HepG2 (cell line): ENCODE data around the gene ARHGAP45. TPM values are rescaled to one million over a fixed set of nuclear protein-coding genes. Genes with fewer than 3 reads are reported as not detected.

Experiments used
- ATAC-seq: fragments of 200-7000 bp; cut with Tn5 transposase; 3 replicates; pipeline ENCODE4 v1.9.1; 2020; ENCODE audit warnings: mild to moderate bottlenecking, moderate library complexity
- BruUV-seq: library from RNA; stranded (reverse); fragments of 400-500 nt; replicated peaks from 2 replicates; lab custom pipeline; 2021; lab: Mats Ljungman, UMichigan
- CTCF ChIA-PET: fragments of 300-600 bp; formaldehyde crosslinking; extraction: SDS; loops from one replicate; lab custom pipeline; 2021; ENCODE audit warnings: low total read pairs, inconsistent platforms, low intra/inter-chr PET ratio; lab: Yijun Ruan, JAX
- POLR2A ChIA-PET: fragments of 350-600 bp; sonication (Branson Sonifier 250); formaldehyde crosslinking; loops from one replicate; lab custom pipeline; 2020; ENCODE audit warnings: antibody characterized with exemption, inconsistent platforms; lab: Yijun Ruan, JAX
- DNase-seq: peaks from one replicate; pipeline ENCODE4 v3.0.0-alpha.2; 2015; ENCODE audit warnings: low spot score
- FAIRE-seq: peaks from 3 replicates; lab custom pipeline; 2011; peaks lifted over from hg19 to GRCh38; lab: Jason Lieb, UNC
- H2AFZ ChIP-seq: one replicate; pipeline ENCODE4 v1.6.1; 2011; ENCODE audit warnings: low read length, inconsistent platforms
- H3K27ac ChIP-seq: fragments of 300-600 bp; 3 replicates; pipeline ENCODE4 v1.8.0; 2011; ENCODE audit warnings: mixed run types, mild to moderate bottlenecking, mixed read lengths, low read length, inconsistent platforms; ENCODE audit not compliant: insufficient read depth; ENCODE audit errors: extremely low read length
- H3K27me3 ChIP-seq, 2 experiments: fragments of 200-600 bp in 1 of 2; 2 replicates in 1 of 2; 3 replicates in 1 of 2; pipeline versions ENCODE4 v1.6.0 to v1.8.0; 2011; ENCODE audit warnings: low read length in 2 of 2, mild to moderate bottlenecking in 2 of 2, moderate library complexity in 2 of 2, inconsistent platforms in 1 of 2; ENCODE audit not compliant: insufficient read depth in 2 of 2, control insufficient read depth in 1 of 2
- H3K36me3 ChIP-seq, 2 experiments: fragments of 200-600 bp in 1 of 2; replicated peaks in 1 of 2; 2 replicates in 1 of 2; 3 replicates in 1 of 2; pipeline versions ENCODE4 v1.5.1 to v1.8.0; 2011; ENCODE audit warnings: low read length in 2 of 2, inconsistent platforms in 1 of 2; ENCODE audit not compliant: insufficient read depth in 2 of 2, control insufficient read depth in 1 of 2
- H3K4me1 ChIP-seq: 2 replicates; pipeline ENCODE4 v1.5.1; 2012; ENCODE audit warnings: low read length, inconsistent platforms; ENCODE audit not compliant: insufficient read depth
- H3K4me2 ChIP-seq: 2 replicates; pipeline ENCODE4 v1.6.0; 2011; ENCODE audit warnings: low read depth, low read length, inconsistent platforms
- H3K4me3 ChIP-seq, 3 experiments: fragments of 200-600 bp in 1 of 3; sonication (generic), shearing (Covaris generic) in 1 of 3; replicated peaks in 1 of 3; 2 replicates each; pipeline ENCODE4 v1.5.1; 2011 to 2016; ENCODE audit warnings: low read length in 3 of 3, inconsistent platforms in 2 of 3, low read depth in 2 of 3, mild to moderate bottlenecking in 2 of 3, control low read depth in 1 of 3, mixed read lengths in 1 of 3; ENCODE audit not compliant: insufficient read depth in 1 of 3
- H3K79me2 ChIP-seq: one replicate; pipeline ENCODE4 v1.6.1; 2011; ENCODE audit warnings: low read length, inconsistent platforms; ENCODE audit not compliant: insufficient read depth
- H3K9ac ChIP-seq: 2 replicates; pipeline ENCODE4 v1.6.0; 2011; ENCODE audit warnings: mild to moderate bottlenecking, low read depth, low read length, inconsistent platforms; ENCODE audit not compliant: insufficient read depth
- H3K9me3 ChIP-seq: 2 replicates; pipeline ENCODE4 v1.5.1; 2012; ENCODE audit warnings: mild to moderate bottlenecking, low read length
- H4K20me1 ChIP-seq: 2 replicates; pipeline ENCODE4 v1.6.0; 2011; ENCODE audit warnings: inconsistent platforms, mild to moderate bottlenecking, low read length, moderate library complexity; ENCODE audit not compliant: insufficient read depth
- DRAP1 ChIP-seq: IDR thresholded peaks from 2 replicates; pipeline ENCODE4 v1.6.1; 2016; ENCODE audit warnings: missing genetic modification reagents, missing compliant biosample characterization
- E2F5 ChIP-seq: sonication (generic); formaldehyde crosslinking; conservative IDR thresholded peaks from 2 replicates; pipeline ENCODE4 v1.4.0; 2020; ENCODE audit warnings: missing genetic modification reagents
- ERF ChIP-seq: IDR thresholded peaks from 2 replicates; pipeline ENCODE4 v1.6.1; 2018; ENCODE audit warnings: missing biosample characterization, missing genetic modification reagents
- FOXJ3 ChIP-seq: sonication (generic); formaldehyde crosslinking; IDR thresholded peaks from 2 replicates; pipeline ENCODE4 v1.4.0; 2020; ENCODE audit warnings: missing genetic modification reagents, mild to moderate bottlenecking, borderline replicate concordance
- GABPA ChIP-seq, 2 experiments: IDR thresholded peaks; 2 replicates each; pipeline ENCODE4 v1.6.1; 2011 to 2016; ENCODE audit warnings: low read depth in 2 of 2, low read length in 1 of 2, missing biosample characterization in 1 of 2, missing genetic modification characterization in 1 of 2
- IRF1 ChIP-seq: sonication (generic); formaldehyde crosslinking; IDR thresholded peaks from 2 replicates; pipeline ENCODE4 v1.4.0; 2020; ENCODE audit warnings: low read depth, mild to moderate bottlenecking, missing genetic modification reagents
- MTA3 ChIP-seq: sonication (generic); formaldehyde crosslinking; IDR thresholded peaks from 2 replicates; pipeline ENCODE4 v1.4.0; 2020; ENCODE audit warnings: missing genetic modification reagents
- NFAT5 ChIP-seq: sonication (generic); formaldehyde crosslinking; IDR thresholded peaks from 2 replicates; pipeline ENCODE4 v1.4.0; 2020; ENCODE audit warnings: missing genetic modification reagents
- SP5 ChIP-seq: IDR thresholded peaks from 2 replicates; pipeline ENCODE4 v1.6.1; 2016; ENCODE audit warnings: low read depth, borderline replicate concordance
- SRSF4 ChIP-seq: fragments of 200-400 bp; formaldehyde crosslinking; IDR thresholded peaks from one replicate; pipeline ENCODE4 v1.6.1; 2018; ENCODE audit warnings: mild to moderate bottlenecking, low read depth, low read length, moderate library complexity; ENCODE audit not compliant: poor library complexity, severe bottlenecking
- ZBTB21 ChIP-seq: sonication (generic); formaldehyde crosslinking; IDR thresholded peaks from 2 replicates; pipeline ENCODE4 v1.4.0; 2020; ENCODE audit warnings: missing genetic modification reagents
- ZBTB38 ChIP-seq: sonication (generic); formaldehyde crosslinking; IDR thresholded peaks from 2 replicates; pipeline ENCODE4 v1.5.1; 2020; ENCODE audit warnings: mild to moderate bottlenecking, missing genetic modification reagents
- ZNF224 ChIP-seq: sonication (generic); formaldehyde crosslinking; IDR thresholded peaks from 2 replicates; pipeline ENCODE4 v1.5.0; 2020; ENCODE audit warnings: mild to moderate bottlenecking, missing genetic modification reagents
- ZNF331 ChIP-seq: sonication (generic); formaldehyde crosslinking; IDR thresholded peaks from 2 replicates; pipeline ENCODE4 v1.4.0; 2020; ENCODE audit warnings: missing genetic modification reagents
- ZNF460 ChIP-seq: sonication (generic); formaldehyde crosslinking; IDR thresholded peaks from 2 replicates; pipeline ENCODE4 v1.5.1; 2020; ENCODE audit warnings: missing genetic modification reagents, mild to moderate bottlenecking, borderline replicate concordance
- WGBS: methylation state at CpG from one replicate; pipeline ENCODE4 v1.1.6; 2017; ENCODE audit warnings: low lambda C conversion rate; 5-methylcytosine and 5-hydroxymethylcytosine counted together
- in situ Hi-C: cut with HindIII; loops from 2 replicates; pipeline ENCODE4 v1.10.0; 2017; ENCODE audit warnings: low pct_unique_long_range_greater_than_20kb; ENCODE audit not compliant: extremely low pct_ligation_motif_present
- intact Hi-C: fragments of 100-400 bp; cut with micrococcal nuclease; formaldehyde crosslinking; loops from one replicate; pipeline ENCODE4 v1.10.0; 2022; ENCODE audit not compliant: unreplicated experiment
- polyA plus RNA-seq, 8 experiments: library from polyadenylated mRNA; depleted of rRNA in 3 of 8; stranded (reverse) in 7 of 8; unstranded in 1 of 8; fragments of >200 nt; fragmentation: Illumina TruSeq in 4 of 8; extraction: Trizol in 4 of 8; gene quantifications; 2 replicates each; pipeline versions ENCODE4 v1.2.1 to v1.2.3, GENCODE V29; 2011 to 2016; ENCODE audit warnings: low read depth in 4 of 8, missing spikeins in 1 of 8, mixed read lengths in 1 of 8; ENCODE audit not compliant: insufficient read depth in 1 of 8
- total RNA-seq, 5 experiments: library from RNA; depleted of rRNA; stranded (reverse); fragments of >200 nt; fragmentation: Illumina TruSeq; extraction: Trizol; gene quantifications; 2 replicates each; pipeline ENCODE4 v1.2.3, GENCODE V29; 2016; ENCODE audit warnings: low read depth in 1 of 5

ARHGAP45 gene
- total and polyA plus RNA-seq, 2 of the 13 experiments (the other 11 are each of a cell fraction or from before 2014, with no cell fraction given), result 0.84 to 32.0 TPM

GRCh38 chr19:1058112-1058511, 8.9 kb upstream of the ARHGAP45 start:
- no TSS peak for BruUV-seq
- intact Hi-C loops, result loop anchor here (10.0 kb wide), 1 partner anchor 47 kb away; the partner anchor contains the start of gene GPX4
- no peak overlapping the region for H3K4me3 ChIP-seq
- H3K79me2 ChIP-seq, result no peaks in the 10 kb centered on the region
- no peak overlapping the region for H3K27ac ChIP-seq
- H3K4me1 ChIP-seq, result no peaks in the 10 kb centered on the region
- no peak overlapping the region for H3K9ac ChIP-seq
- no peaks in the 10 kb centered on the region; a peak in 1 of 5 replicates for H3K27me3 ChIP-seq
- H3K4me2 ChIP-seq, result no peak overlapping the region
- H4K20me1 ChIP-seq, result no peaks in the 10 kb centered on the region
- ChIA-PET POLR2A (no interaction called here), CTCF (no interaction called here)
- H3K36me3 ChIP-seq, result peaks cover 12 to 37% of the 10 kb centered on the region in 2 experiments; a peak in 4 of 5 replicates
- H3K9me3 ChIP-seq, result no peaks in the 10 kb centered on the region
- FAIRE-seq, result no peak
- 92% methylated on average over 5 of the region's 5 CpGs for WGBS
- TF ChIP-seq ZNF224 (CRISPR knock-in tag) (no peak), ZNF460 (CRISPR knock-in tag) (no peak), ERF (CRISPR knock-in tag) (no peak), ZNF331 (CRISPR knock-in tag) (no peak), E2F5 (CRISPR knock-in tag) (no peak), FOXJ3 (CRISPR knock-in tag) (no peak), GABPA (IDR thresholded peaks at IDR 0.05; ENCODE audit: low read depth, low read length) (no peak), GABPA (CRISPR knock-in tag; IDR thresholded peaks at IDR 0.05; ENCODE audit: low read depth) (no peak), ZBTB38 (no peak), DRAP1 (no peak), MTA3 (no peak), NFAT5 (CRISPR knock-in tag) (no peak), SP5 (no peak), SRSF4 (no peak), ZBTB21 (CRISPR knock-in tag) (no peak), IRF1 (no peak)
- ATAC-seq, result no peak
- H2AFZ ChIP-seq, result no peak overlapping the region
- DNase-seq, result no peak
- in situ Hi-C loops, result no loop called here
